HG03558 (cell line): ENCODE data around the gene ATP23.
A peak's percentile ranks its signal among the peaks of the same experiment; 100 is the strongest.

Source experiments
- ATAC-seq: cut with Tn5 transposase; IDR thresholded peaks from one replicate; pipeline ENCODE4 v1.9.1; 2021; ENCODE audit warnings: moderate number of reproducible peaks; ENCODE audit not compliant: unreplicated experiment; ENCODE audit errors: extremely low read depth

Gene ATP23

GRCh38 chr12:57941165-57941894 is at the start of gene ATP23:
Gene ATP23 (plus strand): TSS chr12:57941567. CDS start chr12:57941702, 135 bp downstream.
- ATAC-seq = peak; percentile 79

- ATAC-seq = no peak
These were observed 49.0 kb upstream of the ATP23 start for GRCh38 chr12:57892232-57892972.

GRCh38 chr12:57893431-57894353 is 47.7 kb upstream of the ATP23 start:
- no peak for ATAC-seq

- no peak for ATAC-seq
These were observed 46.7 kb upstream of the ATP23 start for GRCh38 chr12:57894399-57895292.

GRCh38 chr12:57895389-57896114 is 45.8 kb upstream of the ATP23 start:
- no peak for ATAC-seq

GRCh38 chr12:57896115-57896433 is 45.3 kb upstream of the ATP23 start:
- no peak for ATAC-seq

- ATAC-seq = no peak
These were observed 44.7 kb upstream of the ATP23 start for GRCh38 chr12:57896434-57897201.

- ATAC-seq = no peak
These were observed 43.9 kb upstream of the ATP23 start for GRCh38 chr12:57897286-57897974.

GRCh38 chr12:57898308-57898970 is 42.9 kb upstream of the ATP23 start:
- peak; percentile 15 for ATAC-seq

GRCh38 chr12:57899010-57899662 is 42.2 kb upstream of the ATP23 start:
- ATAC-seq = peak; percentile 77

GRCh38 chr12:57902478-57902969 is 38.8 kb upstream of the ATP23 start:
- no peak for ATAC-seq

GRCh38 chr12:57904426-57904825 is 36.9 kb upstream of the ATP23 start:
- ATAC-seq = no peak

GRCh38 chr12:57904848-57905811 is 36.2 kb upstream of the ATP23 start:
- ATAC-seq = peak; percentile 71

GRCh38 chr12:57905812-57906475 is 35.4 kb upstream of the ATP23 start:
- no peak for ATAC-seq

GRCh38 chr12:57906821-57907220 is 34.5 kb upstream of the ATP23 start:
- ATAC-seq = no peak
